H9 (cell line): ENCODE results near the gene SLC25A25. TPM values are rescaled to one million over a fixed set of nuclear protein-coding genes. Genes with fewer than 3 reads are reported as not detected.

Experiments used
- DNase-seq: peaks from one replicate; pipeline ENCODE4 v3.0.0-alpha.2; 2017
- H2AFZ ChIP-seq: one replicate; pipeline ENCODE4 v1.6.1; 2013; ENCODE audit warnings: mild to moderate bottlenecking, low read length, control low read depth, moderate library complexity
- H2AK5ac ChIP-seq: 2 replicates; pipeline ENCODE4 v1.6.1; 2013; ENCODE audit warnings: low read length, control low read depth, mixed read lengths; ENCODE audit not compliant: insufficient read length
- H2BK120ac ChIP-seq: one replicate; pipeline ENCODE4 v1.6.1; 2013; ENCODE audit warnings: low read depth, mild to moderate bottlenecking, low read length, control low read depth, inconsistent platforms; ENCODE audit not compliant: poor library complexity, severe bottlenecking
- H2BK12ac ChIP-seq: 2 replicates; pipeline ENCODE4 v1.6.1; 2013; ENCODE audit warnings: low read length, control low read depth, mixed read lengths, low read depth; ENCODE audit not compliant: insufficient read length
- H2BK15ac ChIP-seq: 2 replicates; pipeline ENCODE4 v1.6.1; 2013; ENCODE audit warnings: low read depth, low read length, control low read depth
- H2BK20ac ChIP-seq: one replicate; pipeline ENCODE4 v1.6.1; 2013; ENCODE audit warnings: low read depth, mild to moderate bottlenecking, low read length, control low read depth, inconsistent platforms; ENCODE audit not compliant: poor library complexity, severe bottlenecking
- H2BK5ac ChIP-seq: 2 replicates; pipeline ENCODE4 v1.6.1; 2013; ENCODE audit warnings: low read length, control low read depth, mixed read lengths; ENCODE audit not compliant: insufficient read length
- H3K14ac ChIP-seq: 2 replicates; pipeline ENCODE4 v1.6.1; 2013; ENCODE audit warnings: low read length, control low read depth; ENCODE audit not compliant: insufficient read depth
- H3K18ac ChIP-seq: 2 replicates; pipeline ENCODE4 v1.6.1; 2013; ENCODE audit warnings: low read depth, mild to moderate bottlenecking, mixed read lengths, low read length, control low read depth; ENCODE audit not compliant: insufficient read length
- H3K23ac ChIP-seq: 2 replicates; pipeline ENCODE4 v1.6.1; 2013; ENCODE audit warnings: low read length, control low read depth, mixed read lengths, low read depth; ENCODE audit not compliant: insufficient read length
- H3K23me2 ChIP-seq: 2 replicates; pipeline ENCODE4 v1.6.1; 2013; ENCODE audit warnings: low read depth, mild to moderate bottlenecking, mixed read lengths, low read length, control low read depth; ENCODE audit not compliant: insufficient read length, poor library complexity, severe bottlenecking
- H3K27ac ChIP-seq: 2 replicates; pipeline ENCODE4 v1.5.1; 2013; ENCODE audit warnings: low read length, control low read depth, mixed read lengths, low read depth; ENCODE audit not compliant: insufficient read length
- H3K27me3 ChIP-seq: 2 replicates; pipeline ENCODE4 v1.6.1; 2013; ENCODE audit warnings: low read length, control low read depth, inconsistent platforms; ENCODE audit not compliant: insufficient read depth
- H3K4ac ChIP-seq: 2 replicates; pipeline ENCODE4 v1.6.1; 2013; ENCODE audit warnings: low read depth, mild to moderate bottlenecking, control low read depth, inconsistent platforms, low read length, moderate library complexity
- H3K4me1 ChIP-seq: 2 replicates; pipeline ENCODE4 v1.6.1; 2013; ENCODE audit warnings: low read length, control low read depth, inconsistent platforms; ENCODE audit not compliant: insufficient read depth
- H3K4me2 ChIP-seq: 2 replicates; pipeline ENCODE4 v1.6.1; 2013; ENCODE audit warnings: low read length, control low read depth, mixed read lengths; ENCODE audit not compliant: insufficient read length, insufficient read depth
- H3K56ac ChIP-seq: 2 replicates; pipeline ENCODE4 v1.6.1; 2013; ENCODE audit warnings: low read depth, mild to moderate bottlenecking, mixed read lengths, low read length, control low read depth; ENCODE audit not compliant: insufficient read length
- H3K79me1 ChIP-seq: 2 replicates; pipeline ENCODE4 v1.6.1; 2013; ENCODE audit warnings: low read depth, mild to moderate bottlenecking, moderate library complexity, low read length, control low read depth, inconsistent platforms; ENCODE audit not compliant: insufficient read depth, poor library complexity, severe bottlenecking
- H3K79me2 ChIP-seq: 2 replicates; pipeline ENCODE4 v1.6.1; 2013; ENCODE audit warnings: low read length, control low read depth, inconsistent platforms; ENCODE audit not compliant: insufficient read depth
- H3K9ac ChIP-seq: 2 replicates; pipeline ENCODE4 v1.6.1; 2013; ENCODE audit warnings: low read length, control low read depth, mixed read lengths; ENCODE audit not compliant: insufficient read length; ENCODE audit errors: extremely low read depth
- H3K9me3 ChIP-seq: one replicate; pipeline ENCODE4 v1.6.1; 2013; ENCODE audit warnings: low read depth, low read length, inconsistent platforms; ENCODE audit not compliant: control insufficient read depth
- H3T11ph ChIP-seq: one replicate; pipeline ENCODE4 v1.6.1; 2013; ENCODE audit warnings: mild to moderate bottlenecking, low read length, control low read depth, inconsistent platforms
- H4K20me1 ChIP-seq: one replicate; pipeline ENCODE4 v1.6.1; 2013; ENCODE audit not compliant: control insufficient read depth, insufficient read length, insufficient read depth
- H4K5ac ChIP-seq: 2 replicates; pipeline ENCODE4 v1.6.1; 2013; ENCODE audit warnings: low read depth, mild to moderate bottlenecking, mixed read lengths, low read length, control low read depth; ENCODE audit not compliant: insufficient read length
- H4K8ac ChIP-seq: replicated peaks from 2 replicates; pipeline ENCODE4 v1.6.1; 2013; ENCODE audit warnings: low read length, control low read depth, mixed read lengths, low read depth; ENCODE audit not compliant: insufficient read length
- H4K91ac ChIP-seq: 2 replicates; pipeline ENCODE4 v1.6.1; 2013; ENCODE audit warnings: low read depth, mild to moderate bottlenecking, moderate library complexity, mixed read lengths, low read length, control low read depth; ENCODE audit not compliant: insufficient read length
- H3K27ac Mint-ChIP-seq, 3 experiments: 2 replicates in 2 of 3; 3 replicates in 1 of 3; pipeline ENCODE4 v1.8.0; 2020 to 2021; ENCODE audit warnings: mixed read lengths in 3 of 3, mild to moderate bottlenecking in 1 of 3, moderate library complexity in 1 of 3
- H3K27me3 Mint-ChIP-seq: 2 replicates; pipeline ENCODE4 v1.8.0; 2021; ENCODE audit warnings: low read depth, mild to moderate bottlenecking, moderate library complexity, mixed read lengths
- H3K36me3 Mint-ChIP-seq, 3 experiments: 2 replicates in 2 of 3; 3 replicates in 1 of 3; pipeline ENCODE4 v1.8.0; 2020 to 2021; ENCODE audit warnings: low read depth in 3 of 3, mixed read lengths in 3 of 3; ENCODE audit not compliant: insufficient read depth in 1 of 3
- H3K4me1 Mint-ChIP-seq, 2 experiments: 2 replicates each; pipeline ENCODE4 v1.8.0; 2020; ENCODE audit warnings: mixed read lengths in 2 of 2
- H3K4me3 Mint-ChIP-seq, 2 experiments: 2 replicates in 1 of 2; 3 replicates in 1 of 2; pipeline ENCODE4 v1.8.0; 2020 to 2021; ENCODE audit warnings: mild to moderate bottlenecking in 2 of 2, mixed read lengths in 2 of 2, moderate library complexity in 1 of 2
- H3K9me3 Mint-ChIP-seq, 2 experiments: 2 replicates in 1 of 2; 3 replicates in 1 of 2; pipeline ENCODE4 v1.8.0; 2020; ENCODE audit warnings: mild to moderate bottlenecking in 2 of 2, mixed read lengths in 2 of 2, moderate library complexity in 1 of 2
- CTCF ChIP-seq: fragments of 200-600 bp; sonication (generic); conservative IDR thresholded peaks from 3 replicates; pipeline ENCODE4 v1.8.0; 2021; ENCODE audit warnings: antibody characterized with exemption, mild to moderate bottlenecking
- WGBS: extraction: QIAGEN DNeasy Blood & Tissue Kit; methylation state at CpG from one replicate; pipeline ENCODE4 v1.1.7; 2013; ENCODE audit warnings: missing lambda C conversion rate, low lambda C conversion rate, mixed read lengths; ENCODE audit not compliant: insufficient read length; ENCODE audit errors: extremely low coverage; 5-methylcytosine and 5-hydroxymethylcytosine counted together
- total RNA-seq: library from RNA; stranded (reverse); gene quantifications from 2 replicates; pipeline ENCODE4 v1.2.1, GENCODE V29; 2021

Gene SLC25A25
- total RNA-seq, 1 experiment from 2014 or later, result 16.9 TPM

- no peak overlapping the region for H3K4me2 ChIP-seq
Measured at GRCh38 chr9:128145951-128146351, 77.9 kb downstream of the SLC25A25 start.

More at GRCh38 chr9:128145951-128146351, 77.9 kb downstream of the SLC25A25 start:
- no peak overlapping the region for H3K27ac ChIP-seq
- no peak overlapping the region for H3K9ac ChIP-seq
- H4K91ac ChIP-seq, result no peak overlapping the region
- Mint-ChIP-seq H3K9me3 (no peaks in the 10 kb centered on the region), H3K36me3 (no peaks in the 10 kb centered on the region), H3K4me3 (no peak overlapping the region), H3K4me1 (peaks cover 9 to 16% of the 10 kb centered on the region in 2 experiments), H3K27me3 (peaks cover 8% of the 10 kb centered on the region), H3K27ac (no peak overlapping the region)
- no peak overlapping the region for H3K23ac ChIP-seq
- H3K27me3 ChIP-seq, result no peaks in the 10 kb centered on the region
- no peaks in the 10 kb centered on the region for H4K20me1 ChIP-seq
- no peak overlapping the region for H2BK12ac ChIP-seq
- H2BK15ac ChIP-seq, result no peak overlapping the region
- H3K4me1 ChIP-seq, result no peaks in the 10 kb centered on the region
- no peak overlapping the region for H2AFZ ChIP-seq
- H3T11ph ChIP-seq, result no peak overlapping the region
- no peak overlapping the region for H3K14ac ChIP-seq
- H3K79me2 ChIP-seq, result no peaks in the 10 kb centered on the region
- H3K79me1 ChIP-seq, result no peaks in the 10 kb centered on the region
- TF ChIP-seq CTCF, result no peak
- H2AK5ac ChIP-seq, result no peak overlapping the region
- H4K8ac ChIP-seq, result no peak overlapping the region
- WGBS, result no CpG with 5 or more reads among the region's 13 CpGs
- DNase-seq, result no peak
- H3K56ac ChIP-seq, result no peak overlapping the region
- no peaks in the 10 kb centered on the region for H3K9me3 ChIP-seq
- H2BK120ac ChIP-seq, result no peak overlapping the region
- H3K23me2 ChIP-seq, result no peaks in the 10 kb centered on the region
- no peak overlapping the region for H2BK20ac ChIP-seq
- H3K18ac ChIP-seq, result no peak overlapping the region
- H2BK5ac ChIP-seq, result no peak overlapping the region
- no peak overlapping the region for H3K4ac ChIP-seq
- no peak overlapping the region for H4K5ac ChIP-seq
